A549 (cell line): ENCODE measurements around the gene PTPRD. TPM values are rescaled to one million over a fixed set of nuclear protein-coding genes. Genes with fewer than 3 reads are reported as not detected.

ENCODE experiments used
- ATAC-seq, 2 experiments: fragments of 200-7000 bp in 1 of 2; fragments of >200 bp in 1 of 2; cut with Nextera tagmentation in 1 of 2; cut with Tn5 transposase in 1 of 2; 3 replicates each; pipeline versions ENCODE4 v1.8.0 to v1.9.1; 2018 to 2020; ENCODE audit warnings: mild to moderate bottlenecking in 1 of 2, moderate library complexity in 1 of 2
- CTCF ChIA-PET: fragments of 300-600 bp; sonication (Branson Sonifier 250); formaldehyde crosslinking; extraction: SDS; loops from one replicate; lab custom pipeline; 2021; ENCODE audit warnings: antibody characterized with exemption, inconsistent platforms; lab: Yijun Ruan, JAX
- POLR2A ChIA-PET: fragments of 350-600 bp; formaldehyde crosslinking; extraction: SDS; loops from one replicate; lab custom pipeline; 2021; ENCODE audit warnings: antibody characterized with exemption, inconsistent platforms; lab: Yijun Ruan, JAX
- DNase-seq, 2 experiments: peaks; one replicate each; pipeline versions ENCODE4 v3.0.0 to v3.0.0-alpha.2; 2011 to 2016; ENCODE audit warnings: low read depth in 1 of 2, low spot score in 1 of 2
- FAIRE-seq: peaks from 2 replicates; lab custom pipeline; 2011; peaks lifted over from hg19 to GRCh38; lab: Jason Lieb, UNC
- H3K27ac ChIP-seq, 2 experiments: fragments of >200 bp; sonication (Bioruptor Twin); formaldehyde crosslinking; 3 replicates each; pipeline ENCODE4 v1.5.1; 2016 to 2017
- H3K4me1 ChIP-seq: fragments of >200 bp; sonication (Bioruptor Twin); formaldehyde crosslinking; 3 replicates; pipeline ENCODE4 v1.6.1; 2016
- H3K4me2 ChIP-seq: fragments of >200 bp; sonication (Bioruptor Twin); formaldehyde crosslinking; 3 replicates; pipeline ENCODE4 v1.6.1; 2016
- H3K4me3 ChIP-seq: fragments of >200 bp; sonication (Bioruptor Twin); formaldehyde crosslinking; 3 replicates; pipeline ENCODE4 v1.5.1; 2016
- H3K9me3 ChIP-seq: fragments of >200 bp; sonication (Bioruptor Twin); formaldehyde crosslinking; 3 replicates; pipeline ENCODE4 v1.6.1; 2016
- ATOH8 ChIP-seq: fragments of 250-450 bp; sonication (Bioruptor Pico); IDR thresholded peaks from 2 replicates; pipeline ENCODE4 v1.5.0; 2020; ENCODE audit warnings: low read depth, mild to moderate bottlenecking, moderate library complexity
- BHLHE40 ChIP-seq: IDR thresholded peaks from 2 replicates; pipeline ENCODE4 v1.6.1; 2012; ENCODE audit warnings: low read depth, low read length, inconsistent platforms
- EHF ChIP-seq: fragments of 250-450 bp; sonication (Bioruptor Pico); IDR thresholded peaks from 2 replicates; pipeline ENCODE4 v1.5.0; 2020; ENCODE audit warnings: mild to moderate bottlenecking
- EHMT2 ChIP-seq: fragments of 200-600 bp; sonication (generic); IDR thresholded peaks from 2 replicates; pipeline ENCODE4 v1.6.1; 2016; ENCODE audit warnings: antibody characterized with exemption, low read depth, mild to moderate bottlenecking, moderate library complexity
- ELK1 ChIP-seq: fragments of 150-350 bp; IDR thresholded peaks from 2 replicates; pipeline ENCODE4 v1.6.1; 2014; ENCODE audit warnings: low read depth, mild to moderate bottlenecking, low read length
- EP300 ChIP-seq, 2 experiments: fragments of >200 bp; sonication (Bioruptor Twin); formaldehyde crosslinking; IDR thresholded peaks; 2 replicates in 1 of 2; 3 replicates in 1 of 2; pipeline ENCODE4 v1.6.1; 2016 to 2017
- FOSB ChIP-seq: fragments of 250-450 bp; sonication (Bioruptor Pico); IDR thresholded peaks from 2 replicates; pipeline ENCODE4 v1.5.0; 2020; ENCODE audit warnings: mild to moderate bottlenecking, moderate library complexity
- FOXS1 ChIP-seq: fragments of 250-450 bp; sonication (Bioruptor Pico); IDR thresholded peaks from 2 replicates; pipeline ENCODE4 v1.5.0; 2020; ENCODE audit warnings: mild to moderate bottlenecking, moderate library complexity
- GATA3 ChIP-seq: IDR thresholded peaks from 2 replicates; pipeline ENCODE4 v1.6.1; 2012; ENCODE audit warnings: borderline replicate concordance
- HOXA7 ChIP-seq: fragments of 250-450 bp; sonication (Bioruptor Pico); IDR thresholded peaks from 2 replicates; pipeline ENCODE4 v1.5.0; 2020; ENCODE audit warnings: mild to moderate bottlenecking, moderate library complexity
- HOXB5 ChIP-seq: fragments of 250-450 bp; sonication (Bioruptor Pico); IDR thresholded peaks from 2 replicates; pipeline ENCODE4 v1.5.0; 2020; ENCODE audit warnings: mild to moderate bottlenecking, moderate library complexity
- JUNB ChIP-seq: fragments of >200 bp; sonication (Bioruptor Twin); formaldehyde crosslinking; IDR thresholded peaks from 2 replicates; pipeline ENCODE4 v1.6.1; 2016
- MAFK ChIP-seq: fragments of 450-650 bp; IDR thresholded peaks from 2 replicates; pipeline ENCODE4 v1.6.1; 2014; ENCODE audit not compliant: partially characterized antibody
- NR3C1 ChIP-seq: fragments of >200 bp; sonication (Bioruptor Twin); formaldehyde crosslinking; IDR thresholded peaks from 3 replicates; pipeline ENCODE4 v1.6.1; 2017
- PHF8 ChIP-seq: fragments of 200-600 bp; sonication (generic); IDR thresholded peaks from 2 replicates; pipeline ENCODE4 v1.6.1; 2016; ENCODE audit warnings: low read depth, mild to moderate bottlenecking, antibody characterized with exemption, moderate library complexity, borderline replicate concordance
- POLR2AphosphoS2 ChIP-seq: conservative IDR thresholded peaks from 2 replicates; pipeline ENCODE4 v1.6.1; 2012; ENCODE audit warnings: low read length, improper control_type of control experiment, inconsistent platforms
- RAD21 ChIP-seq, 2 experiments: fragments of >200 bp in 1 of 2; sonication (Bioruptor Twin) in 1 of 2; formaldehyde crosslinking in 1 of 2; IDR thresholded peaks in 1 of 2; conservative IDR thresholded peaks in 1 of 2; 2 replicates in 1 of 2; 3 replicates in 1 of 2; pipeline ENCODE4 v1.6.1; 2012 to 2018; ENCODE audit warnings: inconsistent platforms in 1 of 2
- RARB ChIP-seq: fragments of 250-450 bp; sonication (Bioruptor Pico); IDR thresholded peaks from 2 replicates; pipeline ENCODE4 v1.8.0; 2021; ENCODE audit warnings: mild to moderate bottlenecking, moderate library complexity
- REST ChIP-seq: fragments of 200-600 bp; sonication (generic); IDR thresholded peaks from 2 replicates; pipeline ENCODE4 v1.6.1; 2016; ENCODE audit warnings: antibody characterized with exemption, mild to moderate bottlenecking, moderate library complexity
- ZFP36 ChIP-seq: fragments of 450-650 bp; IDR thresholded peaks from 2 replicates; pipeline ENCODE4 v1.6.1; 2014; ENCODE audit warnings: borderline replicate concordance; ENCODE audit not compliant: partially characterized antibody
- ZNF302 ChIP-seq: fragments of 250-450 bp; sonication (Bioruptor Pico); IDR thresholded peaks from 2 replicates; pipeline ENCODE4 v1.9.0; 2021; ENCODE audit warnings: inconsistent platforms, mild to moderate bottlenecking, moderate library complexity
- WGBS: methylation state at CpG from one replicate; pipeline ENCODE4 v1.1.6; 2017; ENCODE audit errors: missing lambda C conversion rate; 5-methylcytosine and 5-hydroxymethylcytosine counted together
- polyA plus RNA-seq, 4 experiments: library from polyadenylated mRNA; depleted of rRNA in 3 of 4; stranded (reverse); fragments of >200 nt; fragmentation: RNase III in 1 of 4; extraction: RNeasy Plus Mini Kit Qiagen cat#74134 plus additional on column Dnase treatment in 1 of 4; gene quantifications; 2 replicates in 3 of 4; 3 replicates in 1 of 4; pipeline ENCODE4 v1.2.3, GENCODE V29; 2011 to 2017
- TF ChIP-seq, protein P1 (sequence below): fragments of 250-450 bp; sonication (Bioruptor Pico); IDR thresholded peaks from 2 replicates; pipeline ENCODE4 v1.5.0; 2021; ENCODE audit warnings: mild to moderate bottlenecking, moderate library complexity, borderline replicate concordance
- TF ChIP-seq, protein P2 (sequence below): IDR thresholded peaks from 2 replicates; pipeline ENCODE4 v1.6.1; 2012; ENCODE audit warnings: low read depth, borderline replicate concordance

PTPRD gene
- polyA plus RNA-seq, 2 of the 4 experiments (the other 2 are of a cell fraction), result 0.39 to 1.3 TPM

- ATAC-seq, result no peak
- Histone ChIP-seq H3K9me3 (no peaks in the 10 kb centered on the region), H3K4me1 (no peaks in the 10 kb centered on the region), H3K4me2 (no peak overlapping the region), H3K27ac (no peak overlapping the region), H3K4me3 (no peak overlapping the region)
- ChIA-PET CTCF (no interaction called here), POLR2A (no interaction called here)
- WGBS, result 3% methylated on average over 1 of the region's 1 CpG
- TF ChIP-seq EHMT2 (no peak), GATA3 (no peak), ZNF302 (CRISPR knock-in tag) (no peak), ATOH8 (CRISPR knock-in tag) (no peak), JUNB (no peak), NR3C1 (no peak), BHLHE40 (no peak), HOXA7 (CRISPR knock-in tag) (no peak), REST (no peak), EHF (no peak), RAD21 (conservative IDR thresholded peaks at IDR 0.05 in 1 of 2, IDR thresholded peaks at IDR 0.05 in 1 of 2) (no peak), HOXB5 (CRISPR knock-in tag) (no peak)
- TF ChIP-seq, protein P1, sequence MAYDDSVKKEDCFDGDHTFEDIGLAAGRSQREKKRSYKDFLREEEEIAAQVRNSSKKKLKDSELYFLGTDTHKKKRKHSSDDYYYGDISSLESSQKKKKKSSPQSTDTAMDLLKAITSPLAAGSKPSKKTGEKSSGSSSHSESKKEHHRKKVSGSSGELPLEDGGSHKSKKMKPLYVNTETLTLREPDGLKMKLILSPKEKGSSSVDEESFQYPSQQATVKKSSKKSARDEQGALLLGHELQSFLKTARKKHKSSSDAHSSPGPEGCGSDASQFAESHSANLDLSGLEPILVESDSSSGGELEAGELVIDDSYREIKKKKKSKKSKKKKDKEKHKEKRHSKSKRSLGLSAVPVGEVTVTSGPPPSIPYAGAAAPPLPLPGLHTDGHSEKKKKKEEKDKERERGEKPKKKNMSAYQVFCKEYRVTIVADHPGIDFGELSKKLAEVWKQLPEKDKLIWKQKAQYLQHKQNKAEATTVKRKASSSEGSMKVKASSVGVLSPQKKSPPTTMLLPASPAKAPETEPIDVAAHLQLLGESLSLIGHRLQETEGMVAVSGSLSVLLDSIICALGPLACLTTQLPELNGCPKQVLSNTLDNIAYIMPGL (CRISPR knock-in tag), result no peak
- FAIRE-seq, result no peak
- no peak for DNase-seq
These were observed 1980.3 kb downstream of the PTPRD start for GRCh38 chr9:8632493-8632892.

GRCh38 chr9:8628791-8629190, 1984.0 kb downstream of the PTPRD start:
- CTCF ChIA-PET, result no interaction called here
- Histone ChIP-seq H3K9me3 (no peaks in the 10 kb centered on the region), H3K27ac (no peak overlapping the region), H3K4me3 (no peak overlapping the region), H3K4me2 (no peak overlapping the region), H3K4me1 (no peaks in the 10 kb centered on the region)
- ATAC-seq, result no peak
- no peak for FAIRE-seq
- no peak for TF ChIP-seq EHMT2
- no peak for TF ChIP-seq FOXS1
- no peak for TF ChIP-seq FOSB (CRISPR knock-in tag)
- no peak for TF ChIP-seq RARB (CRISPR knock-in tag)
- TF ChIP-seq ELK1, result no peak
- no peak for TF ChIP-seq ZFP36
- no peak for TF ChIP-seq POLR2AphosphoS2
- TF ChIP-seq REST, result no peak
- TF ChIP-seq MAFK, result no peak
- TF ChIP-seq BHLHE40, result no peak
- TF ChIP-seq, protein P2, sequence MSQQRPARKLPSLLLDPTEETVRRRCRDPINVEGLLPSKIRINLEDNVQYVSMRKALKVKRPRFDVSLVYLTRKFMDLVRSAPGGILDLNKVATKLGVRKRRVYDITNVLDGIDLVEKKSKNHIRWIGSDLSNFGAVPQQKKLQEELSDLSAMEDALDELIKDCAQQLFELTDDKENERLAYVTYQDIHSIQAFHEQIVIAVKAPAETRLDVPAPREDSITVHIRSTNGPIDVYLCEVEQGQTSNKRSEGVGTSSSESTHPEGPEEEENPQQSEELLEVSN, result no peak
- no peak for TF ChIP-seq NR3C1
- TF ChIP-seq EP300 (IDR thresholded peaks at IDR 0.05), result no peak
- no peak for TF ChIP-seq PHF8
- POLR2A ChIA-PET, result no interaction called here
- no peak for DNase-seq
